ENCODE measurements around the gene PAK1IP1.

GRCh38 chr6:10756085-10756484 is 61.3 kb downstream of the PAK1IP1 start:
- no peak for TF ChIP-seq REST (IDR thresholded peaks at IDR 0.05; ENCODE audit: insufficient read depth in 1 of 2, low read depth in 2 of 2, low read length in 2 of 2)
- no peak for TF ChIP-seq SIN3A (IDR thresholded peaks at IDR 0.05; ENCODE audit: borderline replicate concordance, insufficient read depth, low read length)
- TF ChIP-seq POLR2AphosphoS5 (IDR thresholded peaks at IDR 0.05; ENCODE audit: low read depth, low read length) = no peak

Measured in PFSK-1 (cell line).